KBM-7 (cell line): ENCODE results near the gene PEA15.

Experiments
- DNase-seq: peaks from one replicate; pipeline ENCODE4 v3.0.0-alpha.2; 2015
- in situ Hi-C: fragments of 300-500 bp; cut with MboI; formaldehyde crosslinking; loops from 2 replicates; pipeline ENCODE4 v1.14.3; 2020; ENCODE audit warnings: low sequenced_read_pairs, low pct_unique_long_range_greater_than_20kb, mixed read lengths

PEA15 gene, protein sequence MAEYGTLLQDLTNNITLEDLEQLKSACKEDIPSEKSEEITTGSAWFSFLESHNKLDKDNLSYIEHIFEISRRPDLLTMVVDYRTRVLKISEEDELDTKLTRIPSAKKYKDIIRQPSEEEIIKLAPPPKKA

DNA sequence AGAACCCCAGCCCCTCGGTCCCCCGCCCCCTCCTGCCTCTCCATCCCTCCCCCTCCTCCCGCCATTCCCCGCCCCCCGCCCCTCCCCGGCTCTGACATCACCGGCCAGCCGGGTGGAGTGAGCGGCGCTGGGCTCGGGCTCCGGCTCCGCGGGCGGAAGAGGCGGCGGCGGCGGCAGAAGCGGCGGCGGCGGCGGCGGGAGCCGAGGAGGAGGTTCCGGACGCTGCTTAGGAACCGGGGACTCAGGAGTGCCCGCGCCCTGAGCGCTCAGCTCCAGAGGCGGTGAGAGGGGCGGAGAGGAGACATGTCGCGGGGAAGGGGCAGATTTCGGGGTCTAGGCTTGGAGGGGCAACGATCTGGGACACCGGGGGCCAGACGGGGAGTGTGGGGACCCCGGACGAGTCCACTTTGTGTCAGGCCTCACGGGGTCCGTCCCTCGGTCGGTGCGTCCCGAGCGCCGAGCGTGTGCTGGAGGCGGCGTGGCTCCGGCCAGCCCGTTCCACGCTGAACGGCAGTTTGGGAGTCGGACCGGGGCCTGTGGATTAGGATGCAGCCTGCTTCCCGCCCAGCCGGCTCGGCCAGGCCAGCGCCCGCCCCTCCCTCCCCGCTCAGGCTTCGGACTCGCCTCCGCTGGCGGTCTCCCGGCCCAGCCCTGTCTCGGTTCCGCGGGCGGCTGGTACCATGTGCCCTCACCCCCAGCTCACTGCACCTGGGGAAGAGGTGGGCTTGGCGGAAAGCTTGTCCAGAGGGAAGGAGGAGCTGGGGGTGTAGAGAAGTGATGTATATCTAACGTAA lies at the start of gene PEA15:
Gene PEA15, plus strand, starts transcription at position 143 of the 794 bp plus-strand sequence. CDS start 6,161 bp downstream, outside the sequence.
- in situ Hi-C loops, result no loop called here
- peak; percentile 35 for DNase-seq

DNA sequence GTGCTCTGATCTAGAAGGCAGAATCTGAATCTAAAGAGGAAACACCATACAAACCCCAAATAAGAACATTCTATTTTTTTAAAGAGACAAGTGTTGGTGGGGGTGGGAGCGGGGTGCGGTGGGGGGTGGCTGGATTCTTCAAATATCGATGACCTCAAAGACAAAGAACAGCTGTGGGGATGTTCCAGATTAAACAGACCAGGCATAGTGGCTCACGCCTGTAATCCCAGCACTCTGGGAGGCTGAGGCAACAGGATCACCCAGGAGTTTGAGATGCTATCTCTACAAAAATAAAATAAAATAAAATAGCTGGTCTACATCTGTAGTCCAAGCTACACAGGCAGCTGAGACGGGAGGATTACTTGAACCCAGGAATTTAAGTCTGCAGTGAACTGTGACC lies 48.8 kb upstream of the PEA15 start:
- no peak for DNase-seq
- in situ Hi-C loops, result no loop called here

DNA sequence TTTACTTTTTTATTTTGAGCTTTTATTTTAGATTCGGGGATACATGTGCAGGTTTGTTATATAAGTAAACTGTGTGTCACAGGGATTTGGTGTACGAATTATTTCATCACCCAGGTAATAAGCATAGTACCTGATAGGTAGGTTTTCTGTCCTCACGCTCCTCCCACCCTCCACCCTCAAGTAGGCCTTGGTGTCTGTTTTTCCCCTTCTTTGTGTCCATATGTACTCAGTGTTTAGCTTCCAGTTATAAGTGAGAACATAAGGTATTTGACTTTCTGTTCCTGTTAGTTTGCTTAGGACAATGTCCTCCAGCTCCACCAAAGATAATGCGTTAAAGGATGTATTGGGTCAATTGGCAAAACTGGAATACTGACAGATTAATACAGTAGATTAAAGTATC lies 48.0 kb upstream of the PEA15 start:
- in situ Hi-C loops, result no loop called here
- no peak for DNase-seq

DNA sequence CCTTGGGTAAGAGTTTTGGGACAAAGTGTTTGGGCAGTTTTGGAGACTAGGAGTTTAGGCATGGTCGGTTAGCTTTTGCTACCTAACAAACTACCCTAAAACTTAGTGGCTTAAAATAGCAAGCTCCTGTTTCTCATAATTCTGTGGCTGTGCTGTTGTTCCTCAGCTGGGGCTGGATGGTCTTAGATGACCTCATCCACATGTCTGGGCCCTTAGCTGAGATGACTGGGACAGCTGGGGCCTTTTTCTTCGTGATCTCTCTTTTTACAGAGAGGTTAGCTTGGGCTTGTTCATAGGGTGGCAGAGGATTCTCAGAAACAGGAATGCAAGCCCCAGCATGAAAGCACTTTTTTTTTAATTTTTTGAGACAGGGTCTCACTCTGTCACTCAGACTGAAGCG lies 47.2 kb upstream of the PEA15 start:
- no peak for DNase-seq

DNA sequence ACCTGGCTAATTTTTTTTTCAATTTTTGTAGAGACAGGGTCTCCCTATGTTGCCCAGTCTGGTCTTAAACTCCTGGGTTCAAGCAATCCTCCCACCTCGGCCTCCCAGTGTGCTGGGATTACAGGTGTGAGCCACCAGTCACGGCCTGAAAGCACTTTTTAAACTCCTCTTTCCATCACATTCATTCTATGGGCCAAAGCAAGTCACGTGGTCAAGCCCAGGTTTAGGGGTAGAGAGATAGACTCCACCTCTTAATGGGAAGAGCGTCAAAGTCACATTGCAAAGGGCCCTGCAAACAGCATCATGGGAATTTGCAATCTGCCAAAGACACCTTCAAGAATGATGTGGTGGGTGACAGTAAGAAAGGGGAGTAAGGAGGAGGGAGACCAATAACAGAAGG lies 46.6 kb upstream of the PEA15 start:
- no peak for DNase-seq
- in situ Hi-C loops, result no loop called here

More for the DNA sequence above, 47.2 kb upstream of the PEA15 start:
- in situ Hi-C loops, result no loop called here

DNA sequence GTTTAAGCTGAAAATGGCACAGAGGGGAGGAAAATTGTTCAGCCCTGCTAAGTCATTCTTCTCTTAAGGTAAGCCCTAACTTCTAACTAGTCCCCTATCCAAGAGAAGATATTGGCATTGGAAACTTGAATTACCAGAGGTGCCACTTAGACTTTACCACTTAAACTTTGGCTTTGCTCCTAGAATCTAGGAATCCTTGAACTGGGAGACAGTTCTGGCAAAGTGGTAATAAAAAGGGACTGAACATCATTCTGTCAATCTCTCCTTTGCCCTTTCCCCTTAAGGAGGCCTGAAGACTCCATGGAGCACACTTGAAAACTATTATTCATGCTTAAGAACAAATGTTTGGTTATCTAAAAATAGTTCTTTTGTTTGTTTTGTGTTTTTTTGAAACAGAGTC lies 45.3 kb upstream of the PEA15 start:
- in situ Hi-C loops, result no loop called here

DNA sequence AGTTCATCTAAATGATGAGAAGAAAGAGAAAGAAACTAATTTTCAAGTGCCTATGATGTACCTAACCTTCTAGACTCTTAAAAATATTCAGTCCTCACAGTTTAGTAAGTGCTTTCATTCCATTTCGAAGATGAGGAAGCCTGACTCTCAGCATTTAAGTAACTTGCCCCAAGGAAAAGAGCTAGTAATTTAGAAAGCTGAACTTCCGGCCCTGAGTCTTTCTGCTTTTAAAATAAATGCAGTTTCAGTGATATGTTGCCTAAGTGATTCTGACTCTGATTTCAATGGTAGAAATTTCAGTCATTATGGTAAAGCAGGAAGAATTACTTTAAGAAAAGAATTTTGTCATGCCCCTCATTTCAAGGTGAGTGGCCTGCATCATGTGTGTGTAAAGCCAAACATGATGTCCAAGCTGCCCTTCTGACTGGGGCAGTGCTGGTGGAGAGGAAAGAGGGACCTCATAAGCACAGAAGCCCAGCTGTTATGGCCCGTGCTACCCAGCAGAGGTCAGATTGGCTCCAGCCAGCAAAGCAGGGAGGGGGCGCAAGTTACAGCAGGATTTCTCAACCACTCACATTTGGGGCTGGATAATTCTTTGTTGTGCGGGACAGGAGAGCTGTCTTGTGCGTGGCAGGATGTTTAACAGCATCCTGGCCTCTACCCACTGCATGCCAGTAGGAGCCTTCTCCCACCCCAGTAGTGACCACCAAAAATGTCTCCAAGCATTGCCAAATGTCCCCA lies 43.0 kb upstream of the PEA15 start:
- in situ Hi-C loops, result no loop called here
- peak; percentile 25 for DNase-seq

More for the DNA sequence above, 45.3 kb upstream of the PEA15 start:
- DNase-seq, result no peak

DNA sequence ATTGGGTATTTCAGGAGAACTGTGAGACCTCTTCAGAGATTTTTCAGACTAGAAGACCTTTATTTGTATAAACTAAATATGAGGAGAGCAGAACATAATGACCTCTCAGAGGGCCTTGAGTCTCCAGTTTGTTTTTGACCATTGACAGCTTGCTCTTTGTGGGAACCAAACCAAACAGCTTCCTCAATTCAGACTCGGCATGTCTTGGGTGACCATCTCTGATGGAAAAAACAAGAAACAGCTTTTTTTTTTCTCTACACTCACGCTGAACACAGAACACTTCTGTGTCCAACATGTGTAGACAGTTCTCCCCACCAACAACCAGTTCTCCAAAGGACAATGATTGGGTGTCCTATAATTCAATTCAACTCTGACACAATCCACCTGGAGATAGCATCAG lies 42.3 kb upstream of the PEA15 start:
- DNase-seq, result no peak
- in situ Hi-C loops, result no loop called here

DNA sequence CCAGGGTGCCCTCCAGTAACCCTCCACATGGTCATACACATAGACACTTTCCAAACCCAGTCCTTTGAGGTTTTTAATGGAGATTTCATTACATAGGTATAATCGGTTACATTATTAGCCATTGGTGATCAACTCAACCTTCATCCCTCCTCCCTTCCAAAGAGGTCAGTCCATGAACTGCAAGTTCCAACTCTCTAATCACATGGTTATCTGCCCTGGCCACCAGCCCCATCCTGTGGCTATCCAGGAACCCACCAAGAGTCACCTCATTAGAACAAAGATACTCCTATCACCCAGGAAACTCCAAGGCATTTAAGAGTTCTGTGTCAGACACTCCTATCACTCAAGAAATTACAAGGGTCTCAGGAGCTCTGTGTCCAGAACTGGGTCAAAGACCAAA lies 41.6 kb upstream of the PEA15 start:
- DNase-seq, result no peak
- in situ Hi-C loops, result no loop called here

DNA sequence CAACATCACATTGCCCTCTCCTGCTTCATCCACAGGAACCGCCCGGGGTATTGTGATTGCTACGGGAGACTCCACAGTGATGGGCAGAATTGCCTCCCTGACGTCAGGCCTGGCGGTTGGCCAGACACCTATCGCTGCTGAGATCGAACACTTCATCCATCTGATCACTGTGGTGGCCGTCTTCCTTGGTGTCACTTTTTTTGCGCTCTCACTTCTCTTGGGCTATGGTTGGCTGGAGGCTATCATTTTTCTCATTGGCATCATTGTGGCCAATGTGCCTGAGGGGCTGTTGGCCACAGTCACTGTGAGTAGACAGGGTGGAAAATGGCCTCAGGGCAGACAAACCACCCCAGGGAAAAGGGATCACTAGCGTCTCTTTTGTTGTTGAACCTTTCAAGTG lies 41.1 kb upstream of the PEA15 start:
- no peak for DNase-seq
- in situ Hi-C loops, result no loop called here

DNA sequence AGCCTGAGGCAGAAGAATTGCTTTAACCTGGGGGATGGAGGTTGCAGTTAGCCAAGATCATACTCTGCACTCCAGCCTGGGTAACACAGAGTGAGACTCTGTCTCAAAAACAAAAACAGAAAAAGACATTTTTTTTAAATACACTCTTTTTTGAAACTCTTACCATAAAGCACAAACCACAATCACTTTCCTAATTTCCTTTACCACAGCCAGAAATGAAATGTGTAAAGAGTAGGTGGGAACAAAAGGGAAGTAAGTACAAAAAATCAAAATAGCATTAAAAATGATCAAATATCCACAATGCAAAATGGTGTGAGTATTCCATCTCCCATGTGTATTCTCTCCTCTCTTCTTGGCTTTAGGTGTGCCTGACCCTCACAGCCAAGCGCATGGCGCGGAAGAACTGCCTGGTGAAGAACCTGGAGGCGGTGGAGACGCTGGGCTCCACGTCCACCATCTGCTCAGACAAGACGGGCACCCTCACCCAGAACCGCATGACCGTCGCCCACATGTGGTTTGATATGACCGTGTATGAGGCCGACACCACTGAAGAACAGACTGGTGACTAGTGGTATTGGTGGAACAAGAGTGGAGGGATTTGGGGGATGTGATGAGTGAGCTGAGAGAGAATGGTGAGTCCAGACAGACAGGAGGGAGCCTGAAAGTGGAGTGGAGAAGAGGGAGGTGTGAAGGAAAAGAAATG lies 38.9 kb upstream of the PEA15 start:
- DNase-seq, result peak; percentile 42
- in situ Hi-C loops, result no loop called here

DNA sequence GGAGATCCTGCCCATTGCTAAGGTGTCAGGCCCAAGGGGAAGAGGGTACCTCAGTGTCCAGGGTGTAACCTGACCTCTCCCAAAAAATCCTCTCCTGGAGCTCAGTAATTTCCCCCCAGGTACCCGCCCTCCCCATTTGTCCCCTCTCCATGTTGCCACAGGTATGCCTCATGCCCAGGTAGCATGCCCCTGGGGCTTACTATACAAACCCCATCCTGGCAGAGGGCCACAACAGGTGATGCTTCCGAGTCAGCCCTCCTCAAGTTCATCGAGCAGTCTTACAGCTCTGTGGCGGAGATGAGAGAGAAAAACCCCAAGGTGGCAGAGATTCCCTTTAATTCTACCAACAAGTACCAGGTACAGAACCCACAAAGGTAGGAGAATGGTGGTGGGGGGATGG lies 38.1 kb upstream of the PEA15 start:
- in situ Hi-C loops, result no loop called here
- no peak for DNase-seq

DNA sequence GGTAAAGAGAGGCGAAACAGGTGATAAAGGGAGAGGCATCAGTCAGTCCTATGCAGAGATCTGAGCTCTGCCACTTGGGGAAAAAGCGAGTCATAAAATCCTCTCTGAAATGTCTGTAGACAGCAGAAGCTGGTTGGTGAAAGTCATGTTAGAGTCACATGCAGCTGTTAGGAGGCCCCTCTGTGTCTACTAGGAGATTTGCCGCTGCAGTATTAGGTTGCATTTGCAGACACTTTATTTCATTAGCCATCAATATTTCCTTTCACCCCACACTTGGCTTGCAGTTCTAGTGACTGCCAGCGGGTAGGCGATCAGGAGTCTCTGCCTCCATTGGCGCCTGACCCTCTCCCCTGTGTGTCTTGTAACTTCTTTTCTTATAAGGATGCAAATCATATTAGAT lies 37.6 kb upstream of the PEA15 start:
- no peak for DNase-seq
- in situ Hi-C loops, result no loop called here

DNA sequence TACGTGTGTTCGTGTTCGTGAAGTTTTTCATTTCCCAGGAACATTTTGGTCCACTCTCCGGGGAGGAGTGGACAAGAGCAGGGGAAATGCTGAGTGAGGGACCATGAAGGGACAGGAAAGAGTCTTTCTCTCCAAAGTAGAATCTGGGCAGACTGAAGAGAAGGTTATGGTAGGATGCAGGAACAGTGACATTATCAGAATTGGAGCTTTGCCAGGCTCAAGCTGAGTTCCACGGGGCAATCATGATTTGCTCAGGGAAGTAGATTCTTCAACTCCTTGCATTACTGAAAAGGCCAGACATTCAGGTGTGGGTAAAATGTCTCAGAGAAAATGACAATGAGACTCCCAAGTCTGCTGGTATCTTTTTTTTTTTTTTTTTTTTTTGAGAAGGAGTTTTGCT lies 37.2 kb upstream of the PEA15 start:
- in situ Hi-C loops, result no loop called here
- no peak for DNase-seq

DNA sequence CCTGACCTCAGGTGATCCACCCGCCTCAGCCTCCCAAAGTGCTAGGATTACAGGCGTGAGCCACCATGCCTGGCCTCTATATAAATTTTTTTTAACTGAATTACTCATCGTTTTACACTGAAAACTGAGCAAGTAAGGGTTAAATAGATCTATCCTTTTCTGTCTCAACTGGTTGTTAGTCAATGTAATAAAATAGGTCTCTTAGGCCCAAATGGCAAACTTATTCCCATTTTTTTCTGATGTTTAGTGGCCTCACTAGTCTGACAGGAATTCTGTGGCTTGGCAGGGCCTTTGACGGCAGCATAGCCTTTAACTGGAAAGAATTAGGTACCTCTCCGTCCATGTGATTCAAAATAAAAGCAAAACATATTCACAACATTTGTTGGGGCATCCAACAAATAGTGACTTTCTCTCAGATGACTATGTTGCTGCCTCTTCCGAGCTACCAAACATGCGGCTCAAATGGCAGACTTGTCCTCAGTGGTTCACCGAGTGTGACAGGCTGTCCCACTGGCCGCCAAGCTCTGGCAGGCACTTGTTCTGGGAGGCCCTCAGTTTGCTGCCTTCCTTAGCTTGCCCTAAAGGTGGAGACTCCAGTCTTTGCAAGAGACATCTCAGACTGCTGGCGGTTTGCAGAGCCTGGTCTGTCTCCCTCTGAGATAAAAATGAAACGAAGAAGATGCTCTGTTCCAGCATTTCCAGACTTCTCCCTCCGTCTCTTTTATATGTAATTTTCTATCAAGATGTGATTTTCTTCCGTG lies 36.4 kb upstream of the PEA15 start:
- in situ Hi-C loops, result no loop called here
- no peak for DNase-seq

DNA sequence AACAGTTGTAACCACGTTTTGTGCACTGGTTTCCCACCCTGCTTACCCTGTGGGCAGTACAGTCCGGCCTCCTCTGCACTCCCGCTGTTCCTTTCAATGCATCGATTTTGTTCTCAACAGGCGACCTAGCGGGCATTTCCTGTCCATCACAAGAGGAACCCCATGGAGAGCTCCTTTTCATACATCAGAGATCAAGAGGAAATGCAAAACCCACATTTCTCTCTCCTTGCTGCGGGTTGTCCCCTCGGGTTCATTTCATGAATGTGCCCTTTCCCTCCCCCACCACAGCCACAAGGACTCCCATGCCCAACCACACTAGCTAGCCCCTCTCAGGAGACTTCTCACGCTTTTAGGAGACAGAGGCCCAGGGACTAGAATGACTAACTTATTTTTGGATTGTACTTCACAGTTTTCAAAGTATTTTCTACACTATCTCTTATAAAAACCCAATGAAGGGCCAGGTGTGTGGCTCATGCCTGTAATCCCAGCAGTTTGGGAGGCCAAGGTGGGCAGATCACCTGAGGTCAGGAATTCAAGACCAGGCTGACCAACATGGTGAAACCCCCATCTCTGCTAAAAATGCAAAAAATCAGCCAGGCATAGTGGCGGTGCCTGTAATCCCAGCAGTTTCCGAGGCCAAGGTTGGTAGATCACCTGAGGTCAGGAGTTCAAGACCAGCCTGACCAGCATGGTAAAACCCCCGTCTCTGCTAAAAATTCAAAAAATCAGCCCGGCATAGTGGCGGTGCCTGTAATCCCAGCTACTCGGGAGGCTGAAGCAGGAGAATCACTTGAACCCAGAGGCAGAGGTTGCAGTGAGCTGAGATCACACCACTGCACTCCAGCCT lies 35.4 kb upstream of the PEA15 start:
- DNase-seq, result peak; percentile 88
- in situ Hi-C loops, result no loop called here

DNA sequence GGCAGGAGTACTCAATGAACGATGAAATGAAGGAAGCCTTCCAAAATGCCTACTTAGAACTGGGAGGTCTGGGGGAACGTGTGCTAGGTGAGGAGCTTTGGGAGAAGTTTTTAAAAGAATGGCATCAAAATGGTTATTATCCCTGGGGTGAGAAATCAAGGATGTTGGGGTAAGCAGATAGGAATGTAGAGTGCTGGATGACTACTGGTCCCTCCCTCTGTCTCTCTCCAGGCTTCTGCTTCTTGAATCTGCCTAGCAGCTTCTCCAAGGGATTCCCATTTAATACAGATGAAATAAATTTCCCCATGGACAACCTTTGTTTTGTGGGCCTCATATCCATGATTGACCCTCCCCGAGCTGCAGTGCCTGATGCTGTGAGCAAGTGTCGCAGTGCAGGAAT lies 33.8 kb upstream of the PEA15 start:
- DNase-seq, result no peak
- in situ Hi-C loops, result no loop called here

DNA sequence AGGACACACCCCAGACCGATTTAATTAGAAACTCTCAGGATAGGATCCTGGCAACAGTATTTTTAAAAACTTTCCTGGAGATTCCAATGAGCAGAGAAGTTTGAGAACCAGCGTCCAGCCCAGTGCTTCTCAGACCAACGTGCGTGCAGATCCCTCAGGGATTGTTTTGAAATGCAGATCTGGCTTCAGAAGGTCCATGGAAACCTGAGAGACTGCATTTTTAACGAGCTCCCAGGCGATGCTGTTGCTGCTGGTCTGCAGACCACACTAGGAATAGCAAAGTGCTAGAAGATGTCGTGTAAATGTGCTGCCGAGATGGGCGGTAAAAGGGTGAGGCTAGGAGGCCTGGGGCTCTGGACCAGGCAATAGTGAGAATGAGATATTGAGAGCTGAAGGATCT lies 33.2 kb upstream of the PEA15 start:
- in situ Hi-C loops, result no loop called here
- no peak for DNase-seq
